LNCAP (cell line): Measurements from ENCODE around the gene KRTAP10-2.

Experiments
- TF ChIP-seq, protein P1 (sequence below): fragments of 450-650 bp; IDR thresholded peaks from 2 replicates; pipeline ENCODE4 v1.5.1; 2017; ENCODE audit warnings: mild to moderate bottlenecking

Gene KRTAP10-2

DNA sequence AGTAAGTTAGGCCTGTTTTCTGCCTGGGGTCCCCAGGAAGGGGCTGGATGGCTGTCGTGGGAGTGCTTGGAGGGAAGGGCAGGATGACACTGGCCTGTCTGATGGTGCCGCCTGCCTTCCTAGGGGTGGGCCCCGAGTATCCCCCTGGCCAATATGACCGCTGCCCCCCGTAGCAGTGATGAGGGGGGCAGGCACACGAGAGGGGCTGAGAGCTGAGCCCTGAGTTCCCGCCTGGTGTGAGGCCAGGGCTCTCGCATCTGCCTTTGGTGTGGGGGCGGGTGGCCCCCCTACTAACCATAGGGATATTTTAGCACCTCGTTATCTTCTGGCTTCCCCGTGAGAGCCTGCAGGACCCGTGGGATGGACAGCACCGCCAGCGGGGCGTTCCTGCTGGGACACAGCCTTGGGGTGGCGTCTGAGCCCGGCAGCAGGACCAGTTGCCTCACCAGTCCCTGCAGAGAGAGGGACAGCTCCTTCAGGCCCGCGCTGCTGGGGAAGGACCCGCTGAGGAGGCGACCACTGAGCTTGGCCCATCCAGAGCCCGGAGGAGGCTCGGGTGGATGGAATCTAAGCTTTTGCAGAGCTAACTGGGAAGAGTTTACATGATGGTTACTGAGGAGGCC, 21.7 kb downstream of the KRTAP10-2 start:
- TF ChIP-seq, protein P1, sequence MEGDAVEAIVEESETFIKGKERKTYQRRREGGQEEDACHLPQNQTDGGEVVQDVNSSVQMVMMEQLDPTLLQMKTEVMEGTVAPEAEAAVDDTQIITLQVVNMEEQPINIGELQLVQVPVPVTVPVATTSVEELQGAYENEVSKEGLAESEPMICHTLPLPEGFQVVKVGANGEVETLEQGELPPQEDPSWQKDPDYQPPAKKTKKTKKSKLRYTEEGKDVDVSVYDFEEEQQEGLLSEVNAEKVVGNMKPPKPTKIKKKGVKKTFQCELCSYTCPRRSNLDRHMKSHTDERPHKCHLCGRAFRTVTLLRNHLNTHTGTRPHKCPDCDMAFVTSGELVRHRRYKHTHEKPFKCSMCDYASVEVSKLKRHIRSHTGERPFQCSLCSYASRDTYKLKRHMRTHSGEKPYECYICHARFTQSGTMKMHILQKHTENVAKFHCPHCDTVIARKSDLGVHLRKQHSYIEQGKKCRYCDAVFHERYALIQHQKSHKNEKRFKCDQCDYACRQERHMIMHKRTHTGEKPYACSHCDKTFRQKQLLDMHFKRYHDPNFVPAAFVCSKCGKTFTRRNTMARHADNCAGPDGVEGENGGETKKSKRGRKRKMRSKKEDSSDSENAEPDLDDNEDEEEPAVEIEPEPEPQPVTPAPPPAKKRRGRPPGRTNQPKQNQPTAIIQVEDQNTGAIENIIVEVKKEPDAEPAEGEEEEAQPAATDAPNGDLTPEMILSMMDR, result no peak

DNA sequence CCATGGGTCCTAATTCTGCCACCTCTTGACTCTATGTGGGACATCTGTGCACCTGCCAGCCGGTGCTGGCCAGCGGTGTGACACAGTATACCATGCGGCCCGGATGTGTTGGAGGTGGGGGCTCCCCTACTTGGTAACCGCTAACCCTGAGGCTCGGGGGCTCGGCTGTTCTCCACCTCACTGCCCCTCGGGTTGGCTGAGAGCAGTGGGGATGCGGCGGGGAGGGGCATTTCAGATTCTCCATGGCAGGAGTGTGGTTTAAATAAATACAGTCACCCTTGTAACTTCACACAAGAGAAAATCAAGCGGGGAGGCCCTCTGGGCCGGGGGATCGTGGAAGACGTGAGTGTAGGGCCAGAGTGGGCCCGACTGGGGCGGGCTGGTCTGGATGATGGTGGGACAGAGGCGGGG, 22.3 kb downstream of the KRTAP10-2 start:
- TF ChIP-seq, protein P1, result no peak

DNA sequence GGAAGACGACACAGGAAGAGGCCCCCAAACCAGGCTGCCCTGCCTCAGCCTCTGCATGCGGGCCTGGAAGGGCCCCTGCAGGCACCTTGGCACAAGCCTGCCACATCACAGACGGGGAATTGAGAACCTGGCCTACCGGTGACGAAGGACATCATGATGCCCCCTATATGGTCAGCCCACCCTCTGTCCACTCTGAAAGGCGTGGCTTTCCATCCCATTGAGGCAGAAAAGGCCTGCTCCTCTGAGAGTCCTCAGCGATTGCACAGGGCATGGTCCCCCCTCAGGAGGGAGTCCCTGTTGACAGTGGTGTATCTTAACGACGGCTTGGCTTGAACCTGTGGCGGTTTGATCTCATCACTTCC, 22.7 kb downstream of the KRTAP10-2 start:
- TF ChIP-seq, protein P1, result no peak

DNA sequence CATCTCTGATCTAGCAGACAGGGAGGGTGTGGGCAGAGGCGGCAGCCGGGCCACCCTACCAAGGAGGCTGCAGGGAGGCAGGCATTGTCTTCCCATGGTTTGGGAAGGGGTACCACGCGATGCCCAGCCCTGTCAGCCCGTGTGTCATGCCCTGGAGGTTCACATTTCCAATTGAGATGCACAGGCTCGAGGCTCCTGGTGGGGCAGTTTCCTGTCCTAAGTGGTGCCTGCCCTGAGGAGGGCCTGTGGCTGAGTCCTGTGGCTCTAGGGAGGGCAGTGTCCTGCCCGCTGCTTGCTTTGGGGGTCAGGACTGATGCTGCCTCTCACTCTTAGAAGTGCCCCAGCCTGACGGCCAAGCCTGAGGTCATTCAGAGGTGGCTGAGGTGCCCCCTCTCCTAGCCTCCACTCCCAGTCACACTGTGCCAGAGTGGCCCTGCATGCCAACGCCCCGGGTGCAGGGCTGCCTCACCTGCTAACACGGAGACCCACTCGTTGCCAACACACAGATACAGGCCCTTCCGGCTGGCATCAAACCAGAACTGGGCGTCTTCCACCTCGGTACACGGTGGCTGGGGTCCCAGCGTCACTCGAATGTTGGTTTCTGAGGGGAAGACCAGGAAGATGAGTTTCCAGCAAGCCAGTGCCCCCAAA, 23.2 kb downstream of the KRTAP10-2 start:
- TF ChIP-seq, protein P1, result no peak

DNA sequence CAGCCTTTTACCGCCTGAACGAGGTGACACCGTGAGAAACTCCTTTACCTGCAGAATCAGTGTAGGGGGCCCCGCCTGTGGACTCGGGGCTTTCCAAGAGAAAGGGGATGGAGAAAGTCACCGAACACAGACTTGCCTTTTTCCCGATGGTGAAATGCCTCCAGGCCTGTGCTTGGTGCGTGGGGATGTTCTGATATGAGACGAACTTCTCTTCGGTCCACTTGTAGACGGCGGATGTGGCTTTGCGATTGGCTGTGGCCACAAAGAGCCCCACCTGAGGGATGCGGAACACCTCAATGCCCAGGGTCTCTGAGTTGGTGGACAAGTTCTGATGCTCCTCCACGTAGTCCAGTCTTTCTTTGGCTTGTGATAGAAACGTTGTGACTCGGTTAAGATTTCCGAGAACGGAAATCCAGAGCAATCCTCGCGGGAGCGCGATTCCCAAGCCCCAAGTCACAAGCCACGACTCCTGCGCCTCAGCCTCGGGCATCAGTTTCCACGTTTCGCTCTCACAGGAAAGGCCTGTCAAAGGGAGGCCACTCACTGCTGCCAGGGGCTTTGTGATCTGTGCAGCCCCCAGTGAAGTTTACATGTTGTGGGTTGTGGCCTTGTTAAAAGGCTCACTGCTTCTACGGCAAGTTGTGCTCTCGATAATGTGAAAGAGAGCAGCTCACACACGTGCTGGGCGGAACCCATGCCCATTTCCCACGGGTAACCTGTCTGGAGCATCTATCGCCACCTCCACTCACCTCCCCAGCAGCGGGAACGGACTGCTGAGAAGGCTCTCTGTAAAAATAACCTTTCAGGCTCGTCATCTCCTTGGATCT, 23.9 kb downstream of the KRTAP10-2 start:
- TF ChIP-seq, protein P1, result no peak

DNA sequence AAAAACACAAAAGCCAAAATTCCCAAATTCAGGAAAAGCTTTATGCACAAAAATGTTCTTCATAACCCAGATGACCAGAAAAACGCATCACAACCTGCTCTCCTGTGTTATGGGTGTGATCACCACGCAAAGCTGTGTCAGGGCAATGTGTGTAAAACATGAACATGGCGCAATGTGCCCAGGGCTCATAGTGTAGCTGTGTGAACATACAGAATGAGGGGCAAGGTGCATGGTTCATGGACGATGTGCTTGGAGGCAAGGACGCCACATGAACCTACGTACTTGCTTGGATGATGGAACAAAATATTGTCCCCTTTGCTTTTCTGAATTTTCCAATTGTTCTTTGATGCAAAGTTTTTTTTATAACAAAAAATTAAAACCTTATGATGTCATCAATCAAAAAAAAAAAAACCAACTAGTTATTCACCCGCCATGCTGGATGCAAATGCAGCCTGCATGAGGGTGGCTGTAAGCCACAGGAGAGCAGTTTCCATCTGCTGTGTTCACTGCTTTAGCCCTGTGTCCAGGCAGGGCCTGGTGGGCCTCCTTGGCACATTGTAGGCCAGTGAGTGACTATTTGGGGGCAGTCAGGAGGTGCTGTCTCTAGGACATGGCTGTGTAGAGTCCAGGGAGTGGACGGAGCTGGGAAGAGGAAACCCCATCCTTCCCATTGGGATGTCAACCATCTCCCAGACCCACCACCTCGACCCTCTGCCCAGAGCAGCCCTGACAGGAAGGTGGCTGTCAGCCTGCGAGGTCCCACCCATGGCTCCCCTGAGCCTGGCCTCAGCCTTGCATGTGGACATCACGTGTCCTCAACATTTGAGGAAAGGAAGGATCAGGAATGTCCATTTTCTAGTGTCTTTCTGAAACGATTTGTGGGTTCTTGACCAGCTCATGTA, 25.0 kb downstream of the KRTAP10-2 start:
- TF ChIP-seq, protein P1, result no peak

DNA sequence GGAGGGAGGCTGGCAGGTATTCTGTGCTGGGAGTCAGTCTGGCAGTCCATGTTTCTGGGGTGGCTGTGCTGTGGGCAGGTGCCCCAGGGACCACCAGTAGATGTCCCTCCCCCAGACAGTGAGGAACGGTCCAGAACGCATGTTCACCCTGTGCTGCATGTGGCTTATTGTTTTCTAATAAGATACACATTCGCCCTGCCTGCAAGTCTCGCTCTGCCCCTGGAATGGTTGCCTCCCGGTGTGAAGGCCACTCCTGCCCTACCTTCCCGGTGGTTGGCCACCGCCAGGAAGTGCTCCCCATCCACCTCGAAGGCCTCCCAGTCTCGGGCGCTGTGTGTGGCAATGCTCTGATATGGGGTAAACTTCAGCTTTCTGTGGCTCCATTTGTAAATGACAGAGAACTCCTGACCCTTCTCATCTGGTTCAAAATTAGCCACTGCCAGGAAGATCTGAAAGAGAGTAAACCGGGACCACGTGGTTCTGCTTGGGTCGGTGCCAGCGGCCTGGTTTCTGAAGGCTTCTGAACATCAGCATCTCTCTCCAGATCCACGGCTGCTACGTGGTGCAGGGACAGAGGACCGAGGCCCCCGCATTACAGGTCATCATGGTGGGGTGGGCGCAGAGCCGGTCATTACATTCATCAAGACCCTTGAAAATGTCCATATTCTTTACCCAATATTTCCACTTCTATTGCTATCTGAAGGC, 25.8 kb downstream of the KRTAP10-2 start:
- TF ChIP-seq, protein P1, result no peak
